MCF 10A (cell line): ENCODE results near the gene TMEM45A. TPM values are rescaled to one million over a fixed set of nuclear protein-coding genes. Genes with fewer than 3 reads are reported as not detected.
A peak's percentile ranks its signal among the peaks of the same experiment; 100 is the strongest.

Source experiments
- BruUV-seq: library from RNA; stranded (reverse); fragments of 400-500 nt; replicated peaks from 2 replicates; lab custom pipeline; 2021; lab: Mats Ljungman, UMichigan
- CTCF ChIA-PET: fragments of 300-600 bp; sonication (Branson Sonifier 250); formaldehyde crosslinking; extraction: SDS; loops from one replicate; lab custom pipeline; 2021; ENCODE audit warnings: antibody characterized with exemption, inconsistent platforms; lab: Yijun Ruan, JAX
- POLR2A ChIA-PET: fragments of 300-600, 350-650 bp; sonication (Branson Sonifier 250); formaldehyde crosslinking; extraction: SDS; loops from one replicate; lab custom pipeline; 2020; ENCODE audit warnings: antibody characterized with exemption, inconsistent platforms; lab: Yijun Ruan, JAX
- DNase-seq: peaks from one replicate; pipeline ENCODE4 v3.0.0-alpha.2; 2018; ENCODE audit not compliant: unreplicated experiment
- H3K27ac Mint-ChIP-seq: one replicate; pipeline ENCODE4 v1.8.0; 2022; ENCODE audit warnings: mild to moderate bottlenecking, low read depth, mixed read lengths; ENCODE audit not compliant: unreplicated experiment
- H3K27me3 Mint-ChIP-seq: one replicate; pipeline ENCODE4 v1.8.0; 2022; ENCODE audit warnings: mixed read lengths; ENCODE audit not compliant: insufficient read depth, unreplicated experiment
- H3K36me3 Mint-ChIP-seq: one replicate; pipeline ENCODE4 v1.8.0; 2022; ENCODE audit warnings: mild to moderate bottlenecking, moderate library complexity, mixed read lengths; ENCODE audit not compliant: insufficient read depth, unreplicated experiment
- H3K4me1 Mint-ChIP-seq: one replicate; pipeline ENCODE4 v1.8.0; 2022; ENCODE audit warnings: mixed read lengths; ENCODE audit not compliant: insufficient read depth, unreplicated experiment
- H3K4me3 Mint-ChIP-seq: one replicate; pipeline ENCODE4 v1.8.0; 2022; ENCODE audit warnings: mild to moderate bottlenecking, moderate library complexity, mixed read lengths; ENCODE audit not compliant: unreplicated experiment
- H3K9me3 Mint-ChIP-seq: one replicate; pipeline ENCODE4 v1.8.0; 2022; ENCODE audit warnings: mixed read lengths; ENCODE audit not compliant: unreplicated experiment
- intact Hi-C: fragments of 100-400 bp; cut with micrococcal nuclease; formaldehyde crosslinking; loops from 2 replicates; pipeline ENCODE4 v1.14.1; 2022
- total RNA-seq: library from RNA; stranded (reverse); gene quantifications from 2 replicates; pipeline ENCODE4 v1.2.3, GENCODE V29; 2022
- TF ChIP-seq, protein P1 (sequence below): fragments of 200-600 bp; IDR thresholded peaks from one replicate; pipeline ENCODE4 v1.8.0; 2022; ENCODE audit warnings: antibody characterized with exemption, mild to moderate bottlenecking; ENCODE audit not compliant: unreplicated experiment

TMEM45A gene
- total RNA-seq, 1 experiment from 2014 or later: 4.1 TPM

DNA sequence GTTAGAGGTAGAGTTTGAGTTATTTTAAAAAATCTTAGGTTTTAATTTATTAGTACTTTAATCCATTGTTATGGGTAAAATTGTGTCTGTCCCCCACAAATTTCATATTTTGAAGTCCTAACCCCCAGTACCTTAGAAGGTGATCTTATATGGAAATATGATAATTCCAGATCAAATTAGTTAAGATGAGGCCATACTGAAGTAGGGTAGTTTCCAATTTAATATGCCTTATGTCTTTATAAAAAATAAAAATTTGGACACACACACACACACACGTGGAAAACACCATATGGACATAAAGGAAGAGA, 98.4 kb downstream of the TMEM45A start:
- ChIA-PET CTCF (interaction anchor here (0.6 to 12.9 kb wide), 25 partner anchors 8 to 757 kb away, joined by 3 to 405 read pairs (median 3); partner anchors contain the start of genes LNP1, TMEM45A and TOMM70), POLR2A (interaction anchor here (0.8 to 1.4 kb wide), 2 partner anchors 11 to 128 kb away, joined by 3 to 6 read pairs; no protein-coding TSS in a partner anchor)
- intact Hi-C loops: loop anchor here (1.0 to 5.0 kb wide), 4 partner anchors 127 to 758 kb away; no protein-coding TSS in a partner anchor
- no TSS peak for BruUV-seq
- H3K4me3 Mint-ChIP-seq: no peak overlapping the region
- no peaks in the 10 kb centered on the region for H3K27me3 Mint-ChIP-seq
- no peaks in the 10 kb centered on the region for H3K36me3 Mint-ChIP-seq
- TF ChIP-seq, protein P1, sequence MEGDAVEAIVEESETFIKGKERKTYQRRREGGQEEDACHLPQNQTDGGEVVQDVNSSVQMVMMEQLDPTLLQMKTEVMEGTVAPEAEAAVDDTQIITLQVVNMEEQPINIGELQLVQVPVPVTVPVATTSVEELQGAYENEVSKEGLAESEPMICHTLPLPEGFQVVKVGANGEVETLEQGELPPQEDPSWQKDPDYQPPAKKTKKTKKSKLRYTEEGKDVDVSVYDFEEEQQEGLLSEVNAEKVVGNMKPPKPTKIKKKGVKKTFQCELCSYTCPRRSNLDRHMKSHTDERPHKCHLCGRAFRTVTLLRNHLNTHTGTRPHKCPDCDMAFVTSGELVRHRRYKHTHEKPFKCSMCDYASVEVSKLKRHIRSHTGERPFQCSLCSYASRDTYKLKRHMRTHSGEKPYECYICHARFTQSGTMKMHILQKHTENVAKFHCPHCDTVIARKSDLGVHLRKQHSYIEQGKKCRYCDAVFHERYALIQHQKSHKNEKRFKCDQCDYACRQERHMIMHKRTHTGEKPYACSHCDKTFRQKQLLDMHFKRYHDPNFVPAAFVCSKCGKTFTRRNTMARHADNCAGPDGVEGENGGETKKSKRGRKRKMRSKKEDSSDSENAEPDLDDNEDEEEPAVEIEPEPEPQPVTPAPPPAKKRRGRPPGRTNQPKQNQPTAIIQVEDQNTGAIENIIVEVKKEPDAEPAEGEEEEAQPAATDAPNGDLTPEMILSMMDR: no peak
- no peak overlapping the region for H3K27ac Mint-ChIP-seq
- DNase-seq: no peak
- H3K4me1 Mint-ChIP-seq: peaks cover 8% of the 10 kb centered on the region
- H3K9me3 Mint-ChIP-seq: no peaks in the 10 kb centered on the region

DNA sequence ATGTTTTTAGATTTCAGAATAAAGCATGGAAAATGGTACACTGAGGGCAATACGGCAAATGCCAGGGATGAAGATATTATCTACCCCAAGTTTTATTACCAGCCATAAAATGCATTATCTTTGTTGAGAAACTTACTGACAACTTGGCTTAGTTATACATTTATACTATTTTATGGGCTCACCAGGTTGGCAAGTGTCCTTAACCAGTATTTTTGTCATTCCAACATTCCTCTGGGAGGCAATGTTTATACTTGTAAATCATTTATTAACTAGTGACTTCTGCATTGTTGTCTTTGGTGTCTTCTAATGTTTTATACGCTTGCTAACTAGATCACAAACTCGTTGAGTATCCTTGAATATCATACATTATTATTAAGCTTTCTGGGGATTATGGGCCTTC, 99.0 kb downstream of the TMEM45A start:
- no TSS peak for BruUV-seq

DNA sequence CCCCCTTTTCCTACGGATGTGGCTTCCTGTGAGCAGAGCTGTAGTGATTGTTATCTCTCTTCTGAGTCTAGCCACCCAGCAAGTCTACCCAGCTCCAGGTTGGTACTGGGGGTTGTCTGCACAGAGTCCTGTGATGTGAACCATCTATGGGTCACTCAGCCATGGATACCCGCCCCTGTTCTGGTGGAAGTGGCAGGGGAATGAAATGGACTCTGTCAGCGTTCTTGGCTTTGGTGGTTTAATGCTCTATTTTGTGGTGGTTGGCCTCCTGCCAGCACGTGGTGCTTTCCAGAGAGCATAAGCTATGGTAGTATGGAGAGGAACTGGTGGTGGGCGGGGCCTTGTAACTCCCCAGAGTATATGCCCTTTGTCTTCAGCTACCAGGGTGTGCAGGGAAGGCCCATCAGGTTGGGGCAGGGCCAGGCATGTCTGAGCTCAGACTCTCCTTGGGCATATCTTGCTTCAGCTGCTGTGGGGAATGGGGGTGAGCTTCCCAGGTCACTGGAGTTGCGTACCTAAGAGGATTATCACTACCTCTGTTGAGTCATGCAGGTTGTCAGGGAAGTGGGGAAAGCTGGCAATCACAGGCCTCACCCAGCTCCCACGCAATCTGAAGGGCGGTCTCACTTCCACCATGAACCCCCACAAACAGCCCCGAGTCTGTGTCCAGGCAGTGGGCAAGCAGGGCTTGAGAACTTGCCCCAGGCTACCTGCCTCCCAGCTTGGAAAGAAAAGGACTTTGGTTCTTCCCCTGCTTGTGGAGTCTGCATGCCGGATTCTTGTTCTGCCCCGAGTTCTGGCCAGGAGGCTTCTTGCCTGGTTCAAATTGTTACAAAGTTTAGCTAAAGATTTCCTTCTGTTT, 108.0 kb downstream of the TMEM45A start:
- Mint-ChIP-seq H3K4me3 (no peak overlapping the region), H3K36me3 (no peaks in the 10 kb centered on the region), H3K9me3 (peaks cover 7% of the 10 kb centered on the region), H3K27me3 (no peaks in the 10 kb centered on the region), H3K27ac (peak overlapping the region; percentile 86), H3K4me1 (peaks cover 36% of the 10 kb centered on the region)
- BruUV-seq: no TSS peak
- POLR2A ChIA-PET: interaction anchor here (0.7 to 6.7 kb wide), 13 partner anchors 8 to 973 kb away, joined by 3 to 100 read pairs (median 4); partner anchors contain the start of genes LNP1, NIT2, PCNP and TBC1D23
- intact Hi-C loops: loop anchor here (5.0 kb wide), 1 partner anchor 137 kb away; no protein-coding TSS in a partner anchor
- TF ChIP-seq, protein P1: no peak
- DNase-seq: peak; percentile 96
- CTCF ChIA-PET: interaction anchor here (0.6 to 6.8 kb wide), 9 partner anchors 10 to 595 kb away, joined by 3 to 110 read pairs (median 6); partner anchors contain the start of gene TFG

More for the DNA sequence above, 99.0 kb downstream of the TMEM45A start:
- POLR2A ChIA-PET: interaction anchor here (0.8 to 1.4 kb wide), 3 partner anchors 11 to 128 kb away, joined by 3 to 6 read pairs (median 3); partner anchors contain the start of gene TMEM45A
- no peaks in the 10 kb centered on the region for H3K36me3 Mint-ChIP-seq
- no peaks in the 10 kb centered on the region for H3K9me3 Mint-ChIP-seq
- DNase-seq: no peak
- intact Hi-C loops: loop anchor here (5.0 kb wide), 1 partner anchor 606 kb away; no protein-coding TSS in a partner anchor
- H3K27ac Mint-ChIP-seq: no peak overlapping the region
- H3K4me3 Mint-ChIP-seq: no peak overlapping the region
- CTCF ChIA-PET: interaction anchor here (0.6 to 12.9 kb wide), 31 partner anchors 8 to 275 kb away, joined by 3 to 405 read pairs (median 3); partner anchors contain the start of genes LNP1, TMEM45A and TOMM70
- H3K27me3 Mint-ChIP-seq: no peaks in the 10 kb centered on the region
- TF ChIP-seq, protein P1: no peak
- H3K4me1 Mint-ChIP-seq: peaks cover 8% of the 10 kb centered on the region
